22Rv1 (cell line): ENCODE data around the gene SEPTIN3.

Experiments used
- H3K27ac ChIP-seq: fragments of 450-650 bp; 2 replicates; pipeline ENCODE4 v1.5.1; 2017
- CTCF ChIP-seq: fragments of 450-650 bp; IDR thresholded peaks from 2 replicates; pipeline ENCODE4 v1.5.1; 2017; ENCODE audit warnings: mild to moderate bottlenecking
- ZFX ChIP-seq: fragments of 450-650 bp; IDR thresholded peaks from 2 replicates; pipeline ENCODE4 v1.6.1; 2017; ENCODE audit warnings: antibody characterized with exemption, borderline replicate concordance

SEPTIN3 gene

GRCh38 chr22:41927813-41928212, 41.4 kb upstream of the SEPTIN3 start:
- TF ChIP-seq ZFX (no peak), CTCF (no peak)
- peak overlapping the region; percentile 30 for H3K27ac ChIP-seq

- TF ChIP-seq CTCF (no peak), ZFX (no peak)
- H3K27ac ChIP-seq: peak overlapping the region; percentile 7; the same call in 1 of the 2 replicates
These were observed 40.4 kb upstream of the SEPTIN3 start for GRCh38 chr22:41928593-41929417.

GRCh38 chr22:41929418-41929810, 39.8 kb upstream of the SEPTIN3 start:
- 0 out of 2 replicates have a peak overlapping the region, but pooled peaks have one; percentile 7 for H3K27ac ChIP-seq
- TF ChIP-seq CTCF (no peak), ZFX (no peak)

- TF ChIP-seq CTCF: no peak
- no peak for TF ChIP-seq ZFX
- H3K27ac ChIP-seq: peak overlapping the region; percentile 23; the same call in 1 of the 2 replicates
These were observed 37.5 kb upstream of the SEPTIN3 start for GRCh38 chr22:41931701-41932269.

GRCh38 chr22:41932353-41932752, 36.9 kb upstream of the SEPTIN3 start:
- peak overlapping the region; percentile 23; the same call in 1 of the 2 replicates for H3K27ac ChIP-seq
- TF ChIP-seq CTCF (no peak), ZFX (no peak)

GRCh38 chr22:41933411-41934177, 35.6 kb upstream of the SEPTIN3 start:
- no peak overlapping the region for H3K27ac ChIP-seq
- TF ChIP-seq CTCF: no peak
- TF ChIP-seq ZFX: no peak
